ENCODE measurements around the gene GBGT1.

The GBGT1 gene

GRCh38 chr9:133141833-133142595 is 21.7 kb downstream of the GBGT1 start:
- no peak for DNase-seq

DNA sequence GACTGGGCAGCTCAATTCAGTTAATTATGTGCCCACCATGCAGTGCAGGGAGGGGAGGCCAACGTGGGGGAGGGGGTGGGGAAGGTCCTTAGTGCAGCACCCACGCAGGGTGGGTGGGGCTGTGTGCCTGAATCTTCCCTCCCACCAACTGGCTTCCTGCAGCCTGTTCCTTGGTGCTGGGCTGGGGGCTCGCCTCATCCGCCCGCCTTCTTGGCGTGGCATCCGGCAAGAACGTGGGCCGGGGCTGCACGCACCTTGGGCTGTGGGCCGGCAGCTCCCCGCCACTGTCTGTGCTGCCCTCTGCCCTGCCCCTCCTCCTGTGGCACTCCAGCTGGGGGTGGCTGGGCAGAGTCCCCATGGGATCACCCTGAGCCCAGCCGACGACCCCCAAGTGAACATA is 23.1 kb downstream of the GBGT1 start:
- DNase-seq, result no peak

- no peak for DNase-seq
Measured at GRCh38 chr9:133140174-133140505, 23.6 kb downstream of the GBGT1 start.

GRCh38 chr9:133139246-133140173 is 24.2 kb downstream of the GBGT1 start:
- no peak for DNase-seq

- no peak for DNase-seq
Measured at GRCh38 chr9:133137451-133138231, 26.1 kb downstream of the GBGT1 start.

DNA sequence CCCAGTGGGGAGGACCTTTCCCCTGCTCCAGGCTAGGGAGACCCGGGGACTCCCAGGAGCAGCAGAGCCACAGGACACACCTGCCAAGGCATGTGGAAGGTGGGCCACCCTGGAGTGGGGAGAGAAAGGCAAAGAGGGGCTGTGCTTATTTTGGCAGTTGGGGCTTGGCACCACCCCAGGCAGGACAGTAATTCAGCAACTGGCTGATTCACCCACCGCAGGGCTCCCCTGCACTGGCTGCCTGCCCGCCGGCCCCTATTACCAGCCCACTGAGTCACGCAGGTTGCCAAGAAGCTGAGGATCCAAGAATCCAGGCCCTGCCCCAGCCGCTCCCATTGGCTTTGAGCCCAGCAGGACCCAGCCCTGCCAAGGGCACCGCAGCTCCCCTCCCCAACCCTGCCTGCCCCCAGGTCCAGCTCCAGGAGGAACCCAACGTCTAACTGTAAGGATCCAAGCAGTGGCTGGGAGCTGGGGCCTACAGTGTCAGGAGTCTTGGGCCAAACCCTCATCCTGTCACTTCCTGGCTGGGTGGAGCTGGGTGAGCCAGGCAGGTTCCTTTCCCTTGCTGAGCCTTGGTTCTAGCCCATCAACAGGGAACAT is 28.5 kb downstream of the GBGT1 start:
- DNase-seq, result no peak

- DNase-seq, result no peak
Measured at GRCh38 chr9:133134388-133135145, 29.1 kb downstream of the GBGT1 start.

- DNase-seq, result no peak
Measured at GRCh38 chr9:133133681-133134387, 29.9 kb downstream of the GBGT1 start.

DNA sequence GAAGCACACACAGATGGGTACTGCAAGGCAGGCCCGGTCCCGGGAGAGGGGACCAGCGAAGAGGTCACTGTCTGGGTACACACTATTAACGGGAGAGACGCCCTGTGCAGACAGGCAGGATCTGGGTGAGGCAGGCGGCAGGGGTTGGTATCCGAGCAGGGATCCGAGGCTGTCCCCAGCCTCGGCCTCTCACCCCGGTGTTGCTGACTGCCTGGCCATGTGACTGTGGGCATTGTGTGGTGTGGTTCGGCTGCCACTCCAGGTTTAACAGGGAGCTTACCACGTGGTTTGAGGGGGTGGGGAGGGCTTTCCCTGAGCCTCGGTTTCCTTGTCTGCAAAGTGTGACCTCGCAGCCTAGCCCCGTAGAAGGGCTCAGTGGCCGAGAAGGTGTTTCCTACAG is 31.5 kb downstream of the GBGT1 start:
- DNase-seq, result no peak

DNA sequence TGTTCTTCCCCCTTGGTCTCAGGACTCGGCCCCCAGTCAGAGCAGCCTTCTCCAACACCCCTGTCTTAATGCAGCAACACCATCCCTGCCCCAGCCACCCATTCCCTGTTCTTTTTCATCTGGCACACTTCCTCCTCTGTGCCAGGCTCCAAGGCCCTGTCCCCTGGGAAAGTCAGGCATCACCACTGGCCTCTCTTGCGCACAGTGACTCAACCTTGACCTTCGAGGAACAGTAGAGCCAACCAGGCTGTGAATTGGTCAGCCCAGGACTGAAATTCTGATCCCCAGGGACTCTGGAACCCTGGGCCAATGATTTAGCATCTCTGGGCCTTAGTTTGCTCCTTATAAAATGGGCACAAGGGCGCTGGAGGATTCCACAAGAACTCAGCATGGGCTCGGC is 32.2 kb downstream of the GBGT1 start:
- DNase-seq, result no peak

GRCh38 chr9:133130685-133131244 is 32.9 kb downstream of the GBGT1 start:
- no peak for DNase-seq

- DNase-seq, result no peak
Measured at GRCh38 chr9:133129001-133129795, 34.5 kb downstream of the GBGT1 start.

- DNase-seq, result no peak
Measured at GRCh38 chr9:133128152-133128551, 35.6 kb downstream of the GBGT1 start.

GRCh38 chr9:133127340-133127981 is 36.3 kb downstream of the GBGT1 start:
- DNase-seq, result no peak

DNA sequence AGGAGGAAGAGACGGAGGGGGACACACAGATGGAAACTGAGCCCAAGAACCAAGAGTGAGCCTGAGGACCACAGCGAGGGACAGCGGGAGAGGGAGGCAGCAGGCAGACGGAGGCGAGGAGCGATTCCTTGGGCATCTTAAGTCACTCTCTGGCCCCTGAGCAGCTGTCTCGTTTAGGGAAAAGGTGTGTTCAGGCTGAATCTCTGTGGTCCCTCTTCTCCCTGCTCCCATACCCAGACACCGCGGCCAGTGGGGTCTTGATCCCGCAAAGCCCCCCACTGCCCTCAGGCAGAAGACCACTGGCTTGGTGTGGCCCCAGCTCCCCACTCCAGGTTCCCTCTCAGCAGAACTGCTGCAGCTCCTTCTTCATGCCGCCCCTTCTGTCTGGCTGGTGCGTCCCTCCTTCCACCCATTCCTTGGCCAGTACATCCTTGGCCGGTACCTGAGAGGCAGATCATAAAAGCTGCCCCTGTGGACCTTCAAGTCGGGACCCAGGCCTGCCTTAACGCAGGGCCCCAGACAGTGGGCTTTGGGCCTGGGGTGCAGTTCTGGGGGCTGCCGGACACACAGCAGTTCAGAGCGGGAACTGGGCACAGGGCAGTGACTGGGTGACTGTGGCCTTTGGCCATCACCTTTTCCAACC is 36.9 kb downstream of the GBGT1 start:
- no peak for DNase-seq

DNA sequence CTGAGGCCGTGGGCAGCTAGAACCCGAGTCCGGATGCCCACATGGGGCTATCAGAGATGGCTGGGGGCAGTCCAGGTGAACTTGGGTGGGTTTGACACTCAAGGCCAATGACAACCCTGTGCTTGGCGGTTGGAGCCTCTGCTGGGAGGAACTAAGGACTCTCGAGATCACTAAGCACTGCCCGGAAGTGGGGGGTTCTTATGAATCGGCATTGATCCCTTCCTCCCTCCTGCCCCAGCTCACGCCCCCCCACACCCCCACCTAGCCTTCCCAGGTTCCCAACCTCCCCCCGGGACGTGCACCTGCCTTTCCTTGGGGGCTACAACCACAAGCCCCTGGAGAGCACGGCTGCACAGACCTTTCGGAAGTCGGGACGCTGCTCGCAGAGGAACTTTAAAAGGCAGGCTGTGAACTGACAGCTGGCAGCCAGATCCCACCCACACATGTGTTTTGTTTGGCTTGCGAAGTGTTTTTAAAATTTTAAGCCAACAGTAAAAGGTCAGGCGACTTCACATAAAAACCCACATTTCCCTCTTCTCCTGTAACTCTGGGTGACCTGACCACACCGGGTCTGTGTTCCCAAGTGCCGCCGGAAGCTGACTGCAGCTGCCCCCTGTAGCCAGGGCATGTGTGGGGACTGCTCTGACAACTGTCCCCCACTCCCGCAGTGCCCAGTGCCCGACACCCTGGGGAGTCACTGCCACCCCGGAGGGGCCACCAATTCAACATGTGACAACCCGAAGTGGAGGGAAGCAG is 37.6 kb downstream of the GBGT1 start:
- no peak for DNase-seq

DNA sequence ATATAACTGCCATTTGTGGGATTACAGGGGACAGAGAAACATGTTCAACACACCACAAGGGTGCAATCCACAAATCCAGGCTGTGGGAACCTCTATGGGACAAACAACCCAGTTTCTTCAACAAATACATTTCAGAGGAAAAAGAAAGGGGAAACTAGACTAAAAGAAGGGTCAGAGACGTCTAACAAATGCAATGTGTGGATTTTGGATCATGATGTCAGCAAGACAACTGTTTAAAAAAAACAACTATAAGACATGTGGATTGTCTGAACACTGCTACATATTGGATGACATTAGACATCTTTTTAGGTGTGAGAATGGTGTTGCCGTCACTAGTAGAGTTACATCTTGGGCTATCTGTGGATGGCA is 38.8 kb downstream of the GBGT1 start:
- DNase-seq, result no peak

GRCh38 chr9:133124123-133124906 is 39.4 kb downstream of the GBGT1 start:
- DNase-seq, result no peak
